Measurements from ENCODE around the gene MXD1.

DNA sequence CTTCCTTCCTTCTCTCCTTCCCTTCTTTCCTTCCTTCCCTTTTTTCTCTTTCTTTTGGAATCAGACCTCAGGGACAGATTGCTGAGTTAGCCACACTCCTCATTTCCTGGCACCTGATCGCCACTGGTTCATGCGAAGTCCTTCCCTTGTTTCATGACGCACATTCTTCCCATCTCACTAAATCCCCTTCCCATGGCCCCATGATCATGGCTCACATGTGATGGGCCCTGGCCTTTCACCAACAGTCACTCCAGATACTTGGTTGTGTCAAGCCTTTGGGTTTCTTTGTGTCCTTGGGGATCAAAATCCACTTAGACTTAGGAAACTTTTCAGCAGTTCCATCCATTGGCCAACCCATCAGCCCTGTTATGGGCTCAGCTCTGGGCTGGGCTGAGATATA is 70.3 kb downstream of the MXD1 start:
- TF ChIP-seq POLR2A (IDR thresholded peaks at IDR 0.05; ENCODE audit: low read depth, low read length) (no peak), TAF1 (IDR thresholded peaks at IDR 0.05; ENCODE audit: borderline replicate concordance, low read depth, low read length) (no peak)
